GM23338 (cell line): ENCODE results near the gene TWSG1. TPM values are rescaled to one million over a fixed set of nuclear protein-coding genes. Genes with fewer than 3 reads are reported as not detected.

ENCODE experiments used
- ATAC-seq: fragments of 200-7000 bp; cut with Tn5 transposase; 3 replicates; pipeline ENCODE4 v1.9.1; 2020
- DNase-seq: peaks from one replicate; pipeline ENCODE4 v3.0.0-alpha.2; 2015; ENCODE audit warnings: low spot score
- H2AFZ ChIP-seq: fragments of 200-600 bp; sonication (generic); 2 replicates; pipeline ENCODE4 v1.8.0; 2016; ENCODE audit warnings: antibody characterized with exemption, mild to moderate bottlenecking, moderate library complexity
- H3F3A ChIP-seq: fragments of 200-600 bp; sonication (generic); replicated peaks from 2 replicates; pipeline ENCODE4 v1.8.0; 2017; ENCODE audit warnings: antibody characterized with exemption, mixed run types, low read depth
- H3K27ac ChIP-seq: fragments of 200-600 bp; sonication (generic); 2 replicates; pipeline ENCODE4 v1.6.1; 2016; ENCODE audit warnings: low read depth
- H3K27me3 ChIP-seq: fragments of 200-600 bp; sonication (generic); 2 replicates; pipeline ENCODE4 v1.8.0; 2016; ENCODE audit warnings: mild to moderate bottlenecking, mixed run types, moderate library complexity; ENCODE audit not compliant: insufficient read depth
- H3K36me3 ChIP-seq: fragments of 200-600 bp; sonication (generic); 2 replicates; pipeline ENCODE4 v1.8.0; 2016; ENCODE audit warnings: mild to moderate bottlenecking; ENCODE audit not compliant: insufficient read depth
- H3K4me1 ChIP-seq: fragments of 200-600 bp; sonication (generic); 2 replicates; pipeline ENCODE4 v1.8.0; 2016; ENCODE audit warnings: mild to moderate bottlenecking, moderate library complexity; ENCODE audit not compliant: insufficient read depth
- H3K4me2 ChIP-seq: fragments of 200-600 bp; sonication (generic); 2 replicates; pipeline ENCODE4 v1.7.1; 2017; ENCODE audit warnings: mixed run types
- H3K4me3 ChIP-seq: fragments of 200-600 bp; sonication (generic); 2 replicates; pipeline ENCODE4 v1.6.1; 2016; ENCODE audit warnings: mixed run types
- H3K79me2 ChIP-seq: fragments of 200-600 bp; sonication (generic); replicated peaks from 2 replicates; pipeline ENCODE4 v1.8.0; 2017; ENCODE audit warnings: mild to moderate bottlenecking; ENCODE audit not compliant: insufficient read depth
- H3K9me2 ChIP-seq: fragments of 200-600 bp; sonication (generic); 2 replicates; pipeline ENCODE4 v1.8.0; 2017; ENCODE audit not compliant: insufficient read depth
- H4K20me1 ChIP-seq: fragments of 200-600 bp; sonication (generic); replicated peaks from 2 replicates; pipeline ENCODE4 v1.8.0; 2017; ENCODE audit warnings: mild to moderate bottlenecking; ENCODE audit not compliant: insufficient read depth
- H3K27ac Mint-ChIP-seq: 2 replicates; pipeline ENCODE4 v1.8.0; 2020; ENCODE audit warnings: inconsistent platforms, mild to moderate bottlenecking, moderate library complexity, mixed read lengths
- H3K27me3 Mint-ChIP-seq: 3 replicates; pipeline ENCODE4 v1.8.0; 2022; ENCODE audit warnings: low read depth, mild to moderate bottlenecking, moderate library complexity, mixed read lengths, inconsistent platforms; ENCODE audit not compliant: insufficient read depth, poor library complexity
- H3K36me3 Mint-ChIP-seq: 3 replicates; pipeline ENCODE4 v1.8.0; 2021; ENCODE audit warnings: low read depth, mild to moderate bottlenecking, inconsistent platforms, moderate library complexity, mixed read lengths
- H3K4me1 Mint-ChIP-seq: 3 replicates; pipeline ENCODE4 v1.8.0; 2020; ENCODE audit warnings: mild to moderate bottlenecking, inconsistent platforms, mixed read lengths
- H3K4me3 Mint-ChIP-seq: 3 replicates; pipeline ENCODE4 v1.8.0; 2021; ENCODE audit warnings: moderate library complexity, mild to moderate bottlenecking, inconsistent platforms, mixed read lengths
- H3K9me3 Mint-ChIP-seq: 3 replicates; pipeline ENCODE4 v1.8.0; 2020; ENCODE audit warnings: moderate library complexity, mild to moderate bottlenecking, inconsistent platforms, mixed read lengths
- JUNB ChIP-seq: IDR thresholded peaks from one replicate; pipeline ENCODE4 v1.6.1; 2016; ENCODE audit warnings: antibody characterized with exemption; ENCODE audit not compliant: unreplicated experiment
- NANOG ChIP-seq: IDR thresholded peaks from 2 replicates; pipeline ENCODE4 v1.6.1; 2016; ENCODE audit warnings: antibody characterized with exemption, borderline replicate concordance
- POLR2AphosphoS5 ChIP-seq: IDR thresholded peaks from 2 replicates; pipeline ENCODE4 v1.6.1; 2016; ENCODE audit warnings: antibody characterized with exemption, low read depth
- STAT1 ChIP-seq: IDR thresholded peaks from one replicate; pipeline ENCODE4 v1.6.1; 2016; ENCODE audit warnings: antibody characterized with exemption; ENCODE audit not compliant: unreplicated experiment
- ZNF114 ChIP-seq: fragments of 250-450 bp; sonication (Bioruptor Pico); IDR thresholded peaks from 2 replicates; pipeline ENCODE4 v1.5.0; 2020; ENCODE audit warnings: mild to moderate bottlenecking, moderate library complexity
- ZNF331 ChIP-seq: fragments of 250-450 bp; sonication (Bioruptor Pico); IDR thresholded peaks from 2 replicates; pipeline ENCODE4 v1.5.0; 2020; ENCODE audit warnings: low read depth, mild to moderate bottlenecking, moderate library complexity
- ZNF462 ChIP-seq: fragments of 250-450 bp; sonication (Bioruptor Pico); IDR thresholded peaks from 2 replicates; pipeline ENCODE4 v1.5.0; 2020; ENCODE audit warnings: mild to moderate bottlenecking, moderate library complexity
- polyA plus RNA-seq: library from polyadenylated mRNA; unstranded; fragments of >200 nt; fragmentation: Nextera tagmentation; extraction: Ambion mirVana; gene quantifications from 2 replicates; pipeline ENCODE4 v1.2.1, GENCODE V29; 2016
- total RNA-seq: library from RNA; depleted of rRNA; stranded (reverse); fragments of >200 nt; shearing (Covaris generic); gene quantifications from 2 replicates; pipeline ENCODE4 v1.2.3, GENCODE V29; 2014
- TF ChIP-seq, protein P1 (sequence below): IDR thresholded peaks from one replicate; pipeline ENCODE4 v1.6.1; 2018; ENCODE audit warnings: antibody characterized with exemption; ENCODE audit not compliant: unreplicated experiment
- TF ChIP-seq, protein P2 (sequence below), 2 experiments: fragments of 200-600 bp in 1 of 2; sonication (generic) in 1 of 2; conservative IDR thresholded peaks; 2 replicates each; pipeline versions ENCODE4 v1.5.1 to v1.6.1; 2016 to 2017; ENCODE audit warnings: antibody characterized with exemption in 2 of 2, low read depth in 2 of 2, mild to moderate bottlenecking in 2 of 2, moderate library complexity in 1 of 2

Gene TWSG1
- total and polyA plus RNA-seq, 2 experiments from 2014 or later, result 11.5 to 29.1 TPM

DNA sequence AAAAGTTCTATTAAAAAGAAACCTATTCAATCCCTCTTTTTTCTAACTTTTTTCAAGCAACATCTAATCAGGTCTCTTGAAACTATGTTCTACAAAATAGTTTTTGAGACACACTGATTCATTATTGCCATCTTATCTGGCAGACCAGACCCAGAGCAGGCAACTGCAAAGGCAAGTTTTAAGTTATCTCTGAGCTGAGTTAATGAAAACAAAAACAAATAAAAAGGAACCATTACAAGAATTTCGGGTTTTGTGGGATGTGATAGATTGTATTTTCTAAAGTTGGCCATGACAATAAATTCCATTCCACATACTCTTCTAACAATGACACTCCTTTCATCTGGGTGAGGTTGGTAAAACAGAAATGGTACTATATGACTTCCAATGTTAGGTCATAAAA is 15.2 kb upstream of the TWSG1 start (continued):
- TF ChIP-seq ZNF462 (no peak), NANOG (no peak), ZNF331 (CRISPR knock-in tag) (no peak), STAT1 (no peak)
- TF ChIP-seq, protein P1, sequence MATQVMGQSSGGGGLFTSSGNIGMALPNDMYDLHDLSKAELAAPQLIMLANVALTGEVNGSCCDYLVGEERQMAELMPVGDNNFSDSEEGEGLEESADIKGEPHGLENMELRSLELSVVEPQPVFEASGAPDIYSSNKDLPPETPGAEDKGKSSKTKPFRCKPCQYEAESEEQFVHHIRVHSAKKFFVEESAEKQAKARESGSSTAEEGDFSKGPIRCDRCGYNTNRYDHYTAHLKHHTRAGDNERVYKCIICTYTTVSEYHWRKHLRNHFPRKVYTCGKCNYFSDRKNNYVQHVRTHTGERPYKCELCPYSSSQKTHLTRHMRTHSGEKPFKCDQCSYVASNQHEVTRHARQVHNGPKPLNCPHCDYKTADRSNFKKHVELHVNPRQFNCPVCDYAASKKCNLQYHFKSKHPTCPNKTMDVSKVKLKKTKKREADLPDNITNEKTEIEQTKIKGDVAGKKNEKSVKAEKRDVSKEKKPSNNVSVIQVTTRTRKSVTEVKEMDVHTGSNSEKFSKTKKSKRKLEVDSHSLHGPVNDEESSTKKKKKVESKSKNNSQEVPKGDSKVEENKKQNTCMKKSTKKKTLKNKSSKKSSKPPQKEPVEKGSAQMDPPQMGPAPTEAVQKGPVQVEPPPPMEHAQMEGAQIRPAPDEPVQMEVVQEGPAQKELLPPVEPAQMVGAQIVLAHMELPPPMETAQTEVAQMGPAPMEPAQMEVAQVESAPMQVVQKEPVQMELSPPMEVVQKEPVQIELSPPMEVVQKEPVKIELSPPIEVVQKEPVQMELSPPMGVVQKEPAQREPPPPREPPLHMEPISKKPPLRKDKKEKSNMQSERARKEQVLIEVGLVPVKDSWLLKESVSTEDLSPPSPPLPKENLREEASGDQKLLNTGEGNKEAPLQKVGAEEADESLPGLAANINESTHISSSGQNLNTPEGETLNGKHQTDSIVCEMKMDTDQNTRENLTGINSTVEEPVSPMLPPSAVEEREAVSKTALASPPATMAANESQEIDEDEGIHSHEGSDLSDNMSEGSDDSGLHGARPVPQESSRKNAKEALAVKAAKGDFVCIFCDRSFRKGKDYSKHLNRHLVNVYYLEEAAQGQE, result no peak

- Mint-ChIP-seq H3K36me3 (no peaks in the 10 kb centered on the region; the same call in 2 of the 3 replicates), H3K27me3 (peaks cover 3% of the 10 kb centered on the region), H3K4me1 (no peaks in the 10 kb centered on the region; the same call in 2 of the 3 replicates), H3K9me3 (no peaks in the 10 kb centered on the region), H3K4me3 (no peak overlapping the region), H3K27ac (no peak overlapping the region)
- H3K4me1 ChIP-seq, result no peaks in the 10 kb centered on the region
- no peaks in the 10 kb centered on the region for H3K79me2 ChIP-seq
- no peaks in the 10 kb centered on the region; the same call in 1 of the 2 replicates for H3K9me2 ChIP-seq
- H3K27ac ChIP-seq, result no peak overlapping the region
- no peaks in the 10 kb centered on the region for H4K20me1 ChIP-seq
- DNase-seq, result no peak
- no peaks in the 10 kb centered on the region for H3K27me3 ChIP-seq
- no peaks in the 10 kb centered on the region for H3K36me3 ChIP-seq
- H3F3A ChIP-seq, result no peaks in the 10 kb centered on the region
- no peak overlapping the region for H2AFZ ChIP-seq
- H3K4me2 ChIP-seq, result no peak overlapping the region
- H3K4me3 ChIP-seq, result no peak overlapping the region
- ATAC-seq, result no peak
- TF ChIP-seq JUNB (no peak), POLR2AphosphoS5 (no peak), ZNF114 (no peak)
- TF ChIP-seq, protein P2, sequence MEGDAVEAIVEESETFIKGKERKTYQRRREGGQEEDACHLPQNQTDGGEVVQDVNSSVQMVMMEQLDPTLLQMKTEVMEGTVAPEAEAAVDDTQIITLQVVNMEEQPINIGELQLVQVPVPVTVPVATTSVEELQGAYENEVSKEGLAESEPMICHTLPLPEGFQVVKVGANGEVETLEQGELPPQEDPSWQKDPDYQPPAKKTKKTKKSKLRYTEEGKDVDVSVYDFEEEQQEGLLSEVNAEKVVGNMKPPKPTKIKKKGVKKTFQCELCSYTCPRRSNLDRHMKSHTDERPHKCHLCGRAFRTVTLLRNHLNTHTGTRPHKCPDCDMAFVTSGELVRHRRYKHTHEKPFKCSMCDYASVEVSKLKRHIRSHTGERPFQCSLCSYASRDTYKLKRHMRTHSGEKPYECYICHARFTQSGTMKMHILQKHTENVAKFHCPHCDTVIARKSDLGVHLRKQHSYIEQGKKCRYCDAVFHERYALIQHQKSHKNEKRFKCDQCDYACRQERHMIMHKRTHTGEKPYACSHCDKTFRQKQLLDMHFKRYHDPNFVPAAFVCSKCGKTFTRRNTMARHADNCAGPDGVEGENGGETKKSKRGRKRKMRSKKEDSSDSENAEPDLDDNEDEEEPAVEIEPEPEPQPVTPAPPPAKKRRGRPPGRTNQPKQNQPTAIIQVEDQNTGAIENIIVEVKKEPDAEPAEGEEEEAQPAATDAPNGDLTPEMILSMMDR (conservative IDR thresholded peaks at IDR 0.05; ENCODE audit: low read depth in 2 of 2), result no peak
- TF ChIP-seq, protein P1, result no peak
Observed at GRCh38 chr18:9321017-9321452, 13.5 kb upstream of the TWSG1 start.
